Gastrocnemius medialis (tissue), 4 donors: ENCODE measurements around the gene DMXL2. TPM values are rescaled to one million over a fixed set of nuclear protein-coding genes. Genes with fewer than 3 reads are reported as not detected.

Experiments used
- ATAC-seq, 2 donors: fragments of 150-250 bp; one replicate each; pipeline ENCODE4 v1.9.1; 2016
- DNase-seq, 2 donors: peaks; one replicate each; pipeline ENCODE4 v3.0.0-alpha.2; 2019
- H3K27ac ChIP-seq, 4 donors: fragments of 200-600 bp; sonication (generic); 1 replicate in 1 of 4; 2 replicates in 3 of 4; pipeline ENCODE4 v1.5.1; 2016 to 2018; ENCODE audit warnings: mild to moderate bottlenecking in 2 of 4, moderate library complexity in 1 of 4
- H3K27me3 ChIP-seq, 3 donors: fragments of 200-600 bp; sonication (generic) in 2 of 3; 1 replicate in 1 of 3; 2 replicates in 2 of 3; pipeline versions ENCODE4 v1.5.1 to v1.6.0; 2016 to 2019; ENCODE audit warnings: mild to moderate bottlenecking in 1 of 3, moderate library complexity in 1 of 3
- H3K36me3 ChIP-seq, 2 donors: fragments of 200-600 bp; sonication (generic) in 1 of 2; one replicate each; pipeline ENCODE4 v1.5.1; 2017 to 2018
- H3K4me1 ChIP-seq, 2 donors: fragments of 200-600 bp; sonication (generic) in 1 of 2; one replicate each; pipeline ENCODE4 v1.5.1; 2016 to 2017; ENCODE audit warnings: mild to moderate bottlenecking in 2 of 2
- H3K4me3 ChIP-seq, 4 donors: fragments of 200-600 bp; sonication (generic) in 3 of 4; 1 replicate in 1 of 4; 2 replicates in 3 of 4; pipeline ENCODE4 v1.5.1; 2016 to 2019; ENCODE audit warnings: mild to moderate bottlenecking in 2 of 4
- H3K9me3 ChIP-seq, 3 donors: fragments of 200-600 bp; sonication (generic) in 2 of 3; 1 replicate in 1 of 3; 2 replicates in 2 of 3; pipeline ENCODE4 v1.5.1; 2016 to 2019
- POLR2A ChIP-seq, 2 donors: fragments of 450-650 bp; IDR thresholded peaks; one replicate each; pipeline ENCODE4 v1.6.1; 2017; ENCODE audit warnings: antibody characterized with exemption in 2 of 2, mild to moderate bottlenecking in 2 of 2, moderate library complexity in 2 of 2
- in situ Hi-C, 4 donors: fragments of 200-750 bp; cut with MboI; loops; one replicate each; pipeline versions ENCODE4 v1.15.0 to v1.8.0; 2017; ENCODE audit warnings: low sequenced_read_pairs in 4 of 4
- intact Hi-C: fragments of 100-400 bp; cut with DNase I; formaldehyde crosslinking; loops from one replicate; pipeline ENCODE4 v1.15.1; 2023; ENCODE audit warnings: low total_unique reads
- total RNA-seq, 4 donors: library from RNA; depleted of rRNA; stranded (reverse); fragments of >200 nt; gene quantifications; one replicate each; pipeline versions ENCODE4 v1.1.0 to v1.2.3, GENCODE V29; 2016
- TF ChIP-seq, protein P1 (sequence below), 5 experiments: fragments of 450-650 bp in 3 of 5; fragments of 200-600 bp in 2 of 5; sonication (generic) in 2 of 5; IDR thresholded peaks in 4 of 5; conservative IDR thresholded peaks in 1 of 5; 1 replicate in 4 of 5; 2 replicates in 1 of 5; pipeline ENCODE4 v1.5.1; 2016 to 2019; ENCODE audit warnings: antibody characterized with exemption in 5 of 5, mild to moderate bottlenecking in 3 of 5, moderate library complexity in 3 of 5

Gene DMXL2
- total RNA-seq, 4 donors from 2014 or later = 2.5 to 4.1 (median 3.0) TPM

DNA sequence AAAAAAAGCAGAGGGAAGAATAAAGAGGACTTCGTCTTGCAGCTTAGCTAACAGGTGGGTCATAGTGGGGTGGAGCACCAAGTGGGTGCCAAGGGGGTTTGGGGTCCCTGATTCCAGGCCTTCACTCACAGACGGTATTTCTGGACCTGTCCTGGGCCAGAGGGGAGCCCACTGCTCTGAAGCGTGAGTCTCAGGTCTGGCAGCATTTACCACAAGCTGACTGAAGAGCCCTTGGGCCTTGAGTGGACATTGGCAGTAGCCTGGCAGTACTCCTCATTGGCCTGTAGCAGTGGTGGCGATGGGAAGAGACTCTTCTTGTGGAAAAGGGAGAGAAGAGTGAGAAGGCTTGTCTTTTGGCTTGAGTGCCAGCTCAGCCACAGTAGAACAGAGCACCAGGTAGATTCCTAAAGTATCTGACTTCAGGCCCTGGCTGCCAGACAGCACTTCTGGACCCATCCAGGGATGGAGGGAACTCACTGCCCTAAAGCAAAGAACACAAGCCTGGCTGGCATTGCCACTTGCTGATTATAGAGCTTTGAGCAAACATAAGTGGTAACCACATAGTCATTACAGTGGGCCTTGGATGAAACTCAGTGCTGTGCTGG, 208.2 kb downstream of the DMXL2 start:
- in situ Hi-C loops = no loop called here
- TF ChIP-seq POLR2A (IDR thresholded peaks at IDR 0.05) = no peak
- TF ChIP-seq, protein P1, sequence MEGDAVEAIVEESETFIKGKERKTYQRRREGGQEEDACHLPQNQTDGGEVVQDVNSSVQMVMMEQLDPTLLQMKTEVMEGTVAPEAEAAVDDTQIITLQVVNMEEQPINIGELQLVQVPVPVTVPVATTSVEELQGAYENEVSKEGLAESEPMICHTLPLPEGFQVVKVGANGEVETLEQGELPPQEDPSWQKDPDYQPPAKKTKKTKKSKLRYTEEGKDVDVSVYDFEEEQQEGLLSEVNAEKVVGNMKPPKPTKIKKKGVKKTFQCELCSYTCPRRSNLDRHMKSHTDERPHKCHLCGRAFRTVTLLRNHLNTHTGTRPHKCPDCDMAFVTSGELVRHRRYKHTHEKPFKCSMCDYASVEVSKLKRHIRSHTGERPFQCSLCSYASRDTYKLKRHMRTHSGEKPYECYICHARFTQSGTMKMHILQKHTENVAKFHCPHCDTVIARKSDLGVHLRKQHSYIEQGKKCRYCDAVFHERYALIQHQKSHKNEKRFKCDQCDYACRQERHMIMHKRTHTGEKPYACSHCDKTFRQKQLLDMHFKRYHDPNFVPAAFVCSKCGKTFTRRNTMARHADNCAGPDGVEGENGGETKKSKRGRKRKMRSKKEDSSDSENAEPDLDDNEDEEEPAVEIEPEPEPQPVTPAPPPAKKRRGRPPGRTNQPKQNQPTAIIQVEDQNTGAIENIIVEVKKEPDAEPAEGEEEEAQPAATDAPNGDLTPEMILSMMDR (IDR thresholded peaks at IDR 0.05 in 4 of 5, conservative IDR thresholded peaks at IDR 0.05 in 1 of 5) = no peak

DNA sequence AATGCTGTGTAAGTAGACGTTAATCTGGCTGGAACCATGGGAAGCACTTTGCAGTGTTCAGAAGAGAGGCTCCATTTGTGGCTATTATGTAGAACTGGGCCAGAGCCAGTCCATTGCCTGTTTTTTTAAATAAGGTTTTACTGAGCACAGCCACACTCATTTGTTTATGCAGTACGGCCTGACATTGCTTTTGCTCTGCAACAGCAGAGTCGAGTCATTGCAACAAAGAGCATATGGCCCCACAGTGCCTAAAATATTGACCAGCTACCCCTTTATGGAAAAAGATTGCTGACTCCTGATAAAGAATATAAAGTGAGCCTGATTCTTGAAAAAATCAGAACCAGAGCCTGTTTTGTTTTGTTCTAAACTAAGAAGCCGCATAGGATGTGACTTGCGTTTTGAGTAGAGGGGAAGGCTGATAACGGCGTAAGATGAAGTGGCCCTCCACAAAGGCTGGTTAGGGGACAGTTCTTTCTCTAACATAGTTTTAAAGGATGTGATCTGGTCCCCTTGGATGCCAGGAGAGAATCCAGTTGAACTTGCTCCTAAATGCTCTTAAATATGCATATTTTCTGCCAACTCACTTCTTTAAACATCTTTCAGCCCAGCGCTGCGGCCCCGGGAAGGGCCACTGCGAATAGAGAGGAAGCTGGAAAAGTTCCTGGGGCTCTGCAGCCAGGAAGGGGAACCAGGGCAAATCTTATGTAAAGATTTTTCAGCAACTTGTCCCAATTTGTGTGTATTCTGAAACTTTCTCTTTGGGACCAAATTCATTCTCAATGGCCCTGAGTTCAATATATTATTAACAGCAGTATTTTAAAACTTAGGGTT, 216.7 kb downstream of the DMXL2 start:
- Histone ChIP-seq H3K4me1 (no peaks in the 10 kb centered on the region), H3K27ac (no peak overlapping the region), H3K9me3 (no peaks in the 10 kb centered on the region), H3K36me3 (no peaks in the 10 kb centered on the region), H3K27me3 (no peaks in the 10 kb centered on the region), H3K4me3 (no peak overlapping the region)
- ATAC-seq = no peak
- TF ChIP-seq, protein P1 (IDR thresholded peaks at IDR 0.05 in 4 of 5, conservative IDR thresholded peaks at IDR 0.05 in 1 of 5) = no peak
- TF ChIP-seq POLR2A (IDR thresholded peaks at IDR 0.05) = no peak
- in situ Hi-C loops (no loop called here), intact Hi-C loops (no loop called here)
- no peak for DNase-seq

More for the DNA sequence above, 208.2 kb downstream of the DMXL2 start:
- no peak overlapping the region for H3K4me3 ChIP-seq
- no peaks in the 10 kb centered on the region for H3K4me1 ChIP-seq
- intact Hi-C loops = no loop called here
- no peaks in the 10 kb centered on the region for H3K27me3 ChIP-seq
- DNase-seq (no peak), ATAC-seq (no peak)
- no peak overlapping the region for H3K27ac ChIP-seq
- no peaks in the 10 kb centered on the region for H3K36me3 ChIP-seq
- H3K9me3 ChIP-seq = no peaks in the 10 kb centered on the region

DNA sequence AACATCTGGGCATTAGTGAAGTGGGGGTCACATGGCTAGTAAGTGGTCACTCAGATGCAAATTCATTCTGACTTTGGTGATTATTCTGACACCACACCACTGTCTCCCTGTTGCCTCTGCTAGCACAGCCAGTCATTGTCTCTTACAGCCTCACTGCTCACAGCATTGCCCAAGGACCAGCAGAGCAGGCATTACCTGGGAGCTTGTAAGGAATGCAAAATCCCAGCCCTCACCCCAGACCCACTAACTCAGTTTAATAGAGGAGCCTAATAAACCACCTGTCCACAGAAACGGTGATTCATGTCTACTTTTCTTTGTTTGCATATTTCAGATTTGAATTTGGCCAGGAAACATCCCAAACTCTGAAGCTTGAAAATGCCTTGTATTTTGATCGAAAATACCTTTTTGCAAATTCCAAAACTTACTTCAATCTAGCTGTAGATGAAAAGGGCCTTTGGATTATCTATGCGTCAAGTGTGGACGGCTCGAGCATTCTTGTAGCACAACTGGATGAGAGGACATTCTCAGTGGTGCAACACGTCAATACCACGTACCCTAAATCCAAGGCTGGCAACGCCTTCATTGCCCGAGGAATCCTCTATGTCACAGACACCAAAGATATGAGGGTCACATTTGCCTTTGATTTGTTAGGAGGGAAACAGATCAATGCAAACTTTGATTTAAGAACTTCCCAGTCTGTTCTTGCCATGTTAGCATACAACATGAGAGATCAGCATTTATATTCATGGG, 218.4 kb downstream of the DMXL2 start:
- TF ChIP-seq, protein P1 (IDR thresholded peaks at IDR 0.05 in 4 of 5, conservative IDR thresholded peaks at IDR 0.05 in 1 of 5) = no peak
- no peak for TF ChIP-seq POLR2A (IDR thresholded peaks at IDR 0.05)
- in situ Hi-C loops (no loop called here), intact Hi-C loops (no loop called here)
- Histone ChIP-seq H3K36me3 (no peaks in the 10 kb centered on the region), H3K27me3 (no peaks in the 10 kb centered on the region), H3K9me3 (no peaks in the 10 kb centered on the region), H3K4me1 (no peaks in the 10 kb centered on the region), H3K4me3 (no peak overlapping the region), H3K27ac (no peak overlapping the region)
- ATAC-seq = no peak
- no peak for DNase-seq

GRCh38 chr15:51403072-51403878, 219.3 kb downstream of the DMXL2 start:
- H3K27me3 ChIP-seq = no peaks in the 10 kb centered on the region
- intact Hi-C loops = no loop called here
- no peaks in the 10 kb centered on the region for H3K36me3 ChIP-seq
- no peak overlapping the region for H3K4me3 ChIP-seq
- DNase-seq (no peak), ATAC-seq (no peak)
- in situ Hi-C loops = no loop called here
- no peaks in the 10 kb centered on the region for H3K9me3 ChIP-seq
- TF ChIP-seq, protein P1 (IDR thresholded peaks at IDR 0.05 in 4 of 5, conservative IDR thresholded peaks at IDR 0.05 in 1 of 5) = peak in 2 of 5 experiments; percentile 29 to 36
- TF ChIP-seq POLR2A (IDR thresholded peaks at IDR 0.05) = no peak
- H3K4me1 ChIP-seq = no peaks in the 10 kb centered on the region
- no peak overlapping the region for H3K27ac ChIP-seq
